Thoracic aorta (tissue), 2 donors: Measurements from ENCODE around the gene MS4A10. TPM values are rescaled to one million over a fixed set of nuclear protein-coding genes. Genes with fewer than 3 reads are reported as not detected.

Experiments used
- ATAC-seq: fragments of 150-250 bp; one replicate; pipeline ENCODE4 v1.8.0; 2017; ENCODE audit warnings: low read depth; ENCODE audit not compliant: insufficient number of reproducible peaks, low FRiP score
- DNase-seq: peaks from one replicate; pipeline ENCODE4 v3.0.0-alpha.2; 2020; ENCODE audit warnings: low spot score
- H3K27ac ChIP-seq, 2 donors: fragments of 200-600 bp; sonication (generic); 1 replicate in 1 of 2; 2 replicates in 1 of 2; pipeline ENCODE4 v1.5.1; 2016; ENCODE audit warnings: mild to moderate bottlenecking in 2 of 2, moderate library complexity in 2 of 2
- H3K27me3 ChIP-seq: fragments of 200-600 bp; sonication (generic); replicated peaks from 2 replicates; pipeline ENCODE4 v1.6.0; 2016; ENCODE audit warnings: mild to moderate bottlenecking; ENCODE audit not compliant: insufficient read depth
- H3K36me3 ChIP-seq: fragments of 200-600 bp; sonication (generic); one replicate; pipeline ENCODE4 v1.5.1; 2016
- H3K4me1 ChIP-seq, 2 donors: fragments of 200-600 bp; sonication (generic); 1 replicate in 1 of 2; 2 replicates in 1 of 2; pipeline versions ENCODE4 v1.5.1 to v1.6.0; 2016; ENCODE audit warnings: low read depth in 2 of 2, mild to moderate bottlenecking in 1 of 2; ENCODE audit not compliant: control insufficient read depth in 1 of 2
- H3K4me3 ChIP-seq: fragments of 200-600 bp; sonication (generic); 2 replicates; pipeline ENCODE4 v1.5.1; 2016; ENCODE audit warnings: mild to moderate bottlenecking
- H3K9me3 ChIP-seq: fragments of 200-600 bp; sonication (generic); 2 replicates; pipeline ENCODE4 v1.5.1; 2016
- total RNA-seq, 2 donors: library from RNA; depleted of rRNA; stranded (reverse); fragments of >200 nt; gene quantifications; one replicate each; pipeline versions ENCODE4 v1.1.0 to v1.2.3, GENCODE V29; 2016
- TF ChIP-seq, protein P1 (sequence below): fragments of 200-600 bp; sonication (generic); IDR thresholded peaks from one replicate; pipeline ENCODE4 v1.5.1; 2019; ENCODE audit warnings: antibody characterized with exemption

MS4A10 gene
- total RNA-seq, 2 donors from 2014 or later, result not detected

DNA sequence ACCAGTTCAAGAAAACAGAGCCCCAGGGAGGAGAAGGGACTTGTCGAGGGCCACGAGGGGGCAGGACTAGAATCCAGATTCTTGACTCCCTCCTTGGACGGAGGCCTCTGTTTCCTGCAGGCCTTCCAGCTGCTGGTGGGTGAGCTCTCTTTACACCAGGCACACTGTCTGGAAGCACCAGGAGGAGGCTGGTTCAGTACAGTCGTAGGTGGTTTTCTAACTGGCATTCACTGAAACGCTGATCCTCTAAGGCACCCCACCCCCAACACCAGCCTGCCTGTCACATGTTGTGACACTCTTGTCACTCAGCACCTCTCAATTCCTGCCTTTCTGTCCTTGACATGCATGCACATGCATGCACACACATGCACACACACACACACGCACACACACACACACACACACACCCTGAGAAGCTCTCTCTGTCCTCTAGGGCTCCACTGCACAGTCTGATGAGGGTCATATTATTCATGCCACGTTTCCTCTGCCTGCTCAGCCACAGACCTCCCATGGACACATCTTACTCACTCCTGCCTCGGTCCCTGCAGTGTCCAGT is 751 bp downstream of the MS4A10 start:
- Histone ChIP-seq H3K27me3 (no peaks in the 10 kb centered on the region), H3K36me3 (no peaks in the 10 kb centered on the region), H3K9me3 (no peaks in the 10 kb centered on the region), H3K4me3 (no peak overlapping the region), H3K4me1 (peaks cover 2 to 13% of the 10 kb centered on the region in 2 donors), H3K27ac (no peak overlapping the region)
- TF ChIP-seq, protein P1, sequence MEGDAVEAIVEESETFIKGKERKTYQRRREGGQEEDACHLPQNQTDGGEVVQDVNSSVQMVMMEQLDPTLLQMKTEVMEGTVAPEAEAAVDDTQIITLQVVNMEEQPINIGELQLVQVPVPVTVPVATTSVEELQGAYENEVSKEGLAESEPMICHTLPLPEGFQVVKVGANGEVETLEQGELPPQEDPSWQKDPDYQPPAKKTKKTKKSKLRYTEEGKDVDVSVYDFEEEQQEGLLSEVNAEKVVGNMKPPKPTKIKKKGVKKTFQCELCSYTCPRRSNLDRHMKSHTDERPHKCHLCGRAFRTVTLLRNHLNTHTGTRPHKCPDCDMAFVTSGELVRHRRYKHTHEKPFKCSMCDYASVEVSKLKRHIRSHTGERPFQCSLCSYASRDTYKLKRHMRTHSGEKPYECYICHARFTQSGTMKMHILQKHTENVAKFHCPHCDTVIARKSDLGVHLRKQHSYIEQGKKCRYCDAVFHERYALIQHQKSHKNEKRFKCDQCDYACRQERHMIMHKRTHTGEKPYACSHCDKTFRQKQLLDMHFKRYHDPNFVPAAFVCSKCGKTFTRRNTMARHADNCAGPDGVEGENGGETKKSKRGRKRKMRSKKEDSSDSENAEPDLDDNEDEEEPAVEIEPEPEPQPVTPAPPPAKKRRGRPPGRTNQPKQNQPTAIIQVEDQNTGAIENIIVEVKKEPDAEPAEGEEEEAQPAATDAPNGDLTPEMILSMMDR, result no peak
- ATAC-seq, result no peak
- DNase-seq, result no peak

DNA sequence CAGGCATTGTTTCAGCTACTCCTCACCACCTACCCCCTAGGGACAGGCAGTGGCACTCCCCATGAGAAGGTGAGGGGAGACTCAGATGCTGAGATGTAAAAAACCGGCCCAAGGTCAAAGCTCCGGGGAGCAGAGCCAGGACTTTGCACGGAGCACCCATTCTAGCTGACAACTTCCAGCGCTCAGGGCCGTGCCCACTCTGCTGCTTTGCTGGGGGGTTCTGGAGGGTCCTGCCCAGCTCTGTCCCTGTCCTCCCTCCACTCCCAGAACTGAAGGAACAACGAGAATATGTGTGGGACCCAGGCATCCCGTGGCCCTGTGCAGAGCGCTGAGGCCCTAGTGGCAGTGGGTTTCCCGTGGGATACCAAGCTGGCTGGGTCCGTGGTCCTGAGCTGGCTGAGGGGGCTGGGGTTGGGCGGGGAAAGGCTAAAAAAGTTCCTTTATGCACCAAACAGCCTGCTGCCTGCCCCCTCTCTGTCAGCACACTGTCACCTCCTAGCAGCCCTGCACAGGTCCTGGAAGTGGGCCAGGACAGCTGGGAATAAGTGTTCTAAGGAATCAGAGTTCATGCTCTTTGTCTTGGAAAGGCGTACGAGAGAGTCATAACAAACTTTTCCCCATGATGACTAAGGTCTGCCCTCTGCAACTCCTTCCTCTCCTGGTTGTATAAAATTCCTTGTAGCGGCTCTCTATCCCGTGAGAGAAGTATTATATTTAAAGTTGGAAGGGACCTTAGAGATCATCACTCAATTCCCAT is 1.9 kb downstream of the MS4A10 start:
- DNase-seq (peak; percentile 42), ATAC-seq (no peak)
- H3K4me3 ChIP-seq, result no peak overlapping the region
- peaks cover 2 to 13% of the 10 kb centered on the region in 2 donors for H3K4me1 ChIP-seq
- no peak overlapping the region for H3K27ac ChIP-seq
- H3K9me3 ChIP-seq, result no peaks in the 10 kb centered on the region
- TF ChIP-seq, protein P1, result no peak
- H3K36me3 ChIP-seq, result no peaks in the 10 kb centered on the region
- no peaks in the 10 kb centered on the region for H3K27me3 ChIP-seq

DNA sequence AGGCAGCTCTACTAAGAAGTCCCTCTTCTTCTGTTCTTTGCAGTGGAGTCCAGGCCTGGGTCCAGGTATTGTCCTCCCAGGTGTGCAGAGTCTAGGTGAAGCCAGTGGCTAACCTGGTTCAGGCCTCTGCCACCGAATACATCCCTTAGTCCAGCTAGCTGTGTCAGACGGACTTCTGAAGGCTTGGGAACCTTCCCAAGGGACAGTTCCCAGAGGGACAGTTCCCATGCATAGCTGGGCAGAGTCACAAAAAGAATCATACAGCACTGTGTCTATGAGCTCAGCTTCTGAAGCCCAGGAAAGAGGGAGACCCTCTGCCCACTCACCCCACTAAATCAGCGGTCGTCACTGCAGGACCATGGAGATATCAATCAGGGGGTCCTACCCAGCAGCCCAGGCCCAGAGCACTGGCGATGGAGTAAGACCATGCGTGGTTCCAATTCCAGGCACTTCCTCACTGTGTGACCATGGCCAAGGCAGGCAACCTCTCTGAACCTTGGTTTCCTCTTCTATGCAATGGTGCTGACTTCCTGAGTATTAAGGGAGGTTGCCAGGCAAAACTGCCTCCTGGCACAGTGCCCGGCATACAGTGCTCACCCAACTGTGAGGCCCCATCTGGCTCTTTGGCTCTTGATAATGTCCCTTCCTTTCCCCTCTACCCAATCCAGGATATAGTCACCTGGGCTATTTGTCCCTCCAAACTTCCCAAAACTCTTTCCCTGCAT is 3.4 kb downstream of the MS4A10 start:
- H3K9me3 ChIP-seq, result no peaks in the 10 kb centered on the region
- H3K27me3 ChIP-seq, result no peaks in the 10 kb centered on the region
- peaks cover 2 to 13% of the 10 kb centered on the region in 2 donors for H3K4me1 ChIP-seq
- no peak for ATAC-seq
- no peaks in the 10 kb centered on the region for H3K36me3 ChIP-seq
- no peak overlapping the region for H3K4me3 ChIP-seq
- TF ChIP-seq, protein P1, result no peak
- no peak overlapping the region for H3K27ac ChIP-seq
- no peak for DNase-seq

DNA sequence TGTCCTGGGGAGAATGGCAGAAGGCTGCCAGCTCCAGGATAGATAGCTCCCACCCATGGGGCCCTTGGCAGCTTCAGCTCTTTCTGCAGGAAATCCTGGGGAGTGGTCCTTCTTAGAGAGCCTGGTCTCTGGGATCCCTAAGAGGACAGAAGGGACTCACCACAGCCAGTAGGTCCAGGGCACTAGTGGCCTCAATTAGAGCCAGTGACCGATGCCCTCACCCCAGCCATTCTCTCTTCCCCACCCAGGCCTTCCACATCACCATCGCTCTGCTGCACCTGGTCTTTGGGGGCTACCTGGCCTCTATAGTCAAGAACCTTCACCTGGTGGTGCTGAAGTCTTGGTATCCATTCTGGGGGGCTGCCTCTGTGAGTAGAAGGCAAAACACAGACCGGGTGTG is 5.6 kb downstream of the MS4A10 start:
- Histone ChIP-seq H3K27ac (no peak overlapping the region), H3K36me3 (no peaks in the 10 kb centered on the region), H3K4me3 (no peak overlapping the region), H3K27me3 (no peaks in the 10 kb centered on the region), H3K4me1 (peaks cover 2 to 13% of the 10 kb centered on the region in 2 donors), H3K9me3 (no peaks in the 10 kb centered on the region)
- TF ChIP-seq, protein P1, result no peak
- DNase-seq, result no peak
- ATAC-seq, result no peak
